Measurements from ENCODE around the gene ASXL2. TPM values are rescaled to one million over a fixed set of nuclear protein-coding genes. Genes with fewer than 3 reads are reported as not detected.
"Not testable (repeated sequence)": the region's sequence is repeated elsewhere in the genome, so short reads cannot be mapped to it uniquely, and the experiment has no call there.

ASXL2 gene
- total RNA-seq, 2 donors from 2014 or later: 6.6 to 8.3 TPM

- H3K4me3 ChIP-seq: no peak overlapping the region
- H3K36me3 ChIP-seq (replicated peaks in 1 of 2; ENCODE audit: insufficient read depth in 1 of 2, low read depth in 2 of 2): no peaks in the 10 kb centered on the region
- no peak for ATAC-seq
- no peaks in the 10 kb centered on the region for H3K9me3 ChIP-seq
- no peaks in the 10 kb centered on the region for H3K27me3 ChIP-seq
- no peak overlapping the region for H3K27ac ChIP-seq
- H3K4me1 ChIP-seq: peaks cover 16% of the 10 kb centered on the region
- no peak for TF ChIP-seq POLR2A (IDR thresholded peaks at IDR 0.05)
- no peak for TF ChIP-seq CTCF (IDR thresholded peaks at IDR 0.05)
- WGBS, 2 donors: 83 to 97% methylated on average over 3 of the region's 3 CpGs
- no peak for DNase-seq
- intact Hi-C loops (cut with DNase I): no loop called here
These were observed 23.2 kb downstream of the ASXL2 start for GRCh38 chr2:25855065-25855464.

GRCh38 chr2:25854613-25855012, 23.7 kb downstream of the ASXL2 start:
- 18 to 48% methylated on average over 2 of the region's 2 CpGs for WGBS, 2 donors

GRCh38 chr2:25853038-25853638, 25.1 kb downstream of the ASXL2 start:
- no peak overlapping the region for H3K27ac ChIP-seq
- intact Hi-C loops (cut with DNase I): no loop called here
- no peaks in the 10 kb centered on the region for H3K27me3 ChIP-seq
- no peaks in the 10 kb centered on the region for H3K36me3 ChIP-seq (replicated peaks in 1 of 2; ENCODE audit: insufficient read depth in 1 of 2, low read depth in 2 of 2)
- no peaks in the 10 kb centered on the region for H3K9me3 ChIP-seq
- no peak for ATAC-seq
- peaks cover 16% of the 10 kb centered on the region for H3K4me1 ChIP-seq
- DNase-seq: no peak
- TF ChIP-seq CTCF (IDR thresholded peaks at IDR 0.05) (no peak), POLR2A (IDR thresholded peaks at IDR 0.05) (no peak)
- 62 to 68% methylated on average over 5 of the region's 5 CpGs for WGBS, 2 donors
- H3K4me3 ChIP-seq: no peak overlapping the region

More at GRCh38 chr2:25854613-25855012, 23.7 kb downstream of the ASXL2 start:
- H3K27me3 ChIP-seq: no peaks in the 10 kb centered on the region
- H3K36me3 ChIP-seq (replicated peaks in 1 of 2; ENCODE audit: insufficient read depth in 1 of 2, low read depth in 2 of 2): no peaks in the 10 kb centered on the region
- no peak overlapping the region for H3K4me3 ChIP-seq
- no peaks in the 10 kb centered on the region for H3K9me3 ChIP-seq
- peaks cover 16% of the 10 kb centered on the region for H3K4me1 ChIP-seq
- no peak overlapping the region for H3K27ac ChIP-seq
- intact Hi-C loops (cut with DNase I): no loop called here
- DNase-seq (no peak), ATAC-seq (no peak)
- TF ChIP-seq POLR2A (IDR thresholded peaks at IDR 0.05): no peak
- no peak for TF ChIP-seq CTCF (IDR thresholded peaks at IDR 0.05)

GRCh38 chr2:25851740-25852503, 26.4 kb downstream of the ASXL2 start:
- H3K4me1 ChIP-seq: peaks cover 16% of the 10 kb centered on the region
- 29 to 41% methylated on average over 11 of the region's 11 CpGs for WGBS, 2 donors
- H3K9me3 ChIP-seq: no peaks in the 10 kb centered on the region
- TF ChIP-seq CTCF (IDR thresholded peaks at IDR 0.05) (peak; percentile 40 to 87 (median 80)), POLR2A (IDR thresholded peaks at IDR 0.05) (no peak)
- DNase-seq (peak in 1 of 4 donors; percentile 49), ATAC-seq (peak; percentile 91)
- H3K27me3 ChIP-seq: no peaks in the 10 kb centered on the region
- no peak overlapping the region for H3K4me3 ChIP-seq
- intact Hi-C loops (cut with DNase I): no loop called here
- peak overlapping the region in 1 of 4 donors; percentile 31 for H3K27ac ChIP-seq
- H3K36me3 ChIP-seq (replicated peaks in 1 of 2; ENCODE audit: insufficient read depth in 1 of 2, low read depth in 2 of 2): no peaks in the 10 kb centered on the region

GRCh38 chr2:25850400-25850799, 27.9 kb downstream of the ASXL2 start:
- ATAC-seq; H3K27ac ChIP-seq; H3K36me3 ChIP-seq (replicated peaks in 1 of 2; ENCODE audit: insufficient read depth in 1 of 2, low read depth in 2 of 2); DNase-seq; H3K27me3 ChIP-seq; H3K4me3 ChIP-seq; intact Hi-C loops (cut with DNase I); H3K9me3 ChIP-seq: not testable (repeated sequence)
- H3K4me1 ChIP-seq: peaks cover 16% of the 10 kb centered on the region
- 60 to 62% methylated on average over 4 of the region's 4 CpGs for WGBS, 2 donors

- H3K27ac ChIP-seq; H3K4me3 ChIP-seq; H3K9me3 ChIP-seq; H3K36me3 ChIP-seq (replicated peaks in 1 of 2; ENCODE audit: insufficient read depth in 1 of 2, low read depth in 2 of 2); DNase-seq; ATAC-seq; H3K27me3 ChIP-seq; intact Hi-C loops (cut with DNase I); H3K4me1 ChIP-seq: not testable (repeated sequence)
- 87 to 96% methylated on average over 7 of the region's 7 CpGs for WGBS, 2 donors
These were observed 28.9 kb downstream of the ASXL2 start for GRCh38 chr2:25849350-25849749.

Measured in body of pancreas (tissue), 4 donors.